DND-41 (cell line): Measurements from ENCODE around the gene FOXRED2.

Source experiments
- CTCF ChIP-seq: IDR thresholded peaks from 2 replicates; pipeline ENCODE4 v1.5.1; 2012; ENCODE audit warnings: borderline replicate concordance, low read length, moderate library complexity, mild to moderate bottlenecking; ENCODE audit not compliant: poor library complexity, severe bottlenecking; ENCODE audit errors: extremely low read depth
- EZH2 ChIP-seq: IDR thresholded peaks from 3 replicates; pipeline ENCODE4 v1.6.1; 2012; ENCODE audit warnings: borderline replicate concordance, low read depth, mild to moderate bottlenecking, moderate library complexity, low read length, inconsistent platforms; ENCODE audit not compliant: severe bottlenecking

- TF ChIP-seq EZH2 (no peak), CTCF (no peak)
Observed at GRCh38 chr22:36447632-36448031, 59.2 kb downstream of the FOXRED2 start.
